Measurements from ENCODE around the gene ATG9A. TPM values are rescaled to one million over a fixed set of nuclear protein-coding genes. Genes with fewer than 3 reads are reported as not detected.

ATG9A gene
- total RNA-seq, result 10 to 100 TPM; 35.6 to 44.5 (median 37.0) TPM

GRCh38 chr2:219229305-219230058, at the start of gene ATG9A, which contains the start of gene ANKZF1:
TSS of gene ATG9A (minus strand) at chr2:219229636. CDS start at chr2:219228024, 1,612 bp downstream.
TSS of gene ANKZF1 (plus strand) at chr2:219229806. CDS start at chr2:219230258, 452 bp downstream.
- TF ChIP-seq POLR2AphosphoS5 (IDR thresholded peaks at IDR 0.05) (peak; percentile 70 to 94 (median 93)), POLR2A (IDR thresholded peaks at IDR 0.05) (peak; percentile 63), CTCF (IDR thresholded peaks at IDR 0.05) (no peak)
- DNase-seq (ENCODE audit: low spot score in 2 of 2), result peak; percentile 98 to 99
- peak within 1 kb of the TSS; percentile 60 to 97 (median 86) for H3K4me3 ChIP-seq
- no peaks in the 10 kb centered on the region for H3K9me3 ChIP-seq
- peak within 1 kb of the TSS; percentile 88 to 94 for H3K27ac ChIP-seq
- no peaks in the 10 kb centered on the region for H3K27me3 ChIP-seq
- peaks cover 5 to 25% of the 10 kb centered on the region in 2 donors for H3K4me1 ChIP-seq
- peaks cover 14% of the 10 kb centered on the region for H3K36me3 ChIP-seq
- intact Hi-C loops (cut with DNase I; ENCODE audit: low total_unique reads), result no loop called here

- H3K4me3 ChIP-seq, result peak overlapping the region; percentile 72 to 87 (median 84)
- peaks cover 13 to 16% of the 10 kb centered on the region in 2 donors for H3K4me1 ChIP-seq
- H3K9me3 ChIP-seq, result no peaks in the 10 kb centered on the region
- peak overlapping the region; percentile 98 for H3K27ac ChIP-seq
- DNase-seq (ENCODE audit: low spot score in 2 of 2), result no peak
- intact Hi-C loops (cut with DNase I; ENCODE audit: low total_unique reads), result loop anchor here (2.0 kb wide), 1 partner anchor 42 kb away; no protein-coding TSS in a partner anchor
- H3K27me3 ChIP-seq, result no peaks in the 10 kb centered on the region
- TF ChIP-seq POLR2A (IDR thresholded peaks at IDR 0.05) (no peak), POLR2AphosphoS5 (IDR thresholded peaks at IDR 0.05) (no peak), CTCF (IDR thresholded peaks at IDR 0.05) (no peak)
- H3K36me3 ChIP-seq, result no peaks in the 10 kb centered on the region
Measured at GRCh38 chr2:219278655-219279150, 49.3 kb upstream of the ATG9A start.

GRCh38 chr2:219277703-219278654, 48.5 kb upstream of the ATG9A start:
- Histone ChIP-seq H3K36me3 (no peaks in the 10 kb centered on the region), H3K4me1 (peaks cover 13 to 16% of the 10 kb centered on the region in 2 donors), H3K27ac (peak overlapping the region; percentile 98), H3K9me3 (no peaks in the 10 kb centered on the region), H3K4me3 (peak overlapping the region in 2 of 3 donors; percentile 13 to 87), H3K27me3 (no peaks in the 10 kb centered on the region)
- peak; percentile 88 to 98 (median 91) for TF ChIP-seq CTCF (IDR thresholded peaks at IDR 0.05)
- peak in 1 of 3 donors; percentile 37 for TF ChIP-seq POLR2AphosphoS5 (IDR thresholded peaks at IDR 0.05)
- no peak for TF ChIP-seq POLR2A (IDR thresholded peaks at IDR 0.05)
- intact Hi-C loops (cut with DNase I; ENCODE audit: low total_unique reads), result loop anchor here (2.0 kb wide), 1 partner anchor 41 kb away; no protein-coding TSS in a partner anchor
- DNase-seq (ENCODE audit: low spot score in 2 of 2), result peak; percentile 77 to 87

GRCh38 chr2:219274361-219274921, 45.0 kb upstream of the ATG9A start:
- Histone ChIP-seq H3K36me3 (no peaks in the 10 kb centered on the region), H3K4me1 (peaks cover 8 to 9% of the 10 kb centered on the region in 2 donors), H3K27ac (peak overlapping the region; percentile 98), H3K27me3 (no peaks in the 10 kb centered on the region), H3K4me3 (peak overlapping the region in 1 of 3 donors; percentile 44), H3K9me3 (no peaks in the 10 kb centered on the region)
- TF ChIP-seq POLR2A (IDR thresholded peaks at IDR 0.05), result no peak
- peak in 1 of 3 donors; percentile 32 for TF ChIP-seq POLR2AphosphoS5 (IDR thresholded peaks at IDR 0.05)
- peak in 1 of 2 donors; percentile 88 for DNase-seq (ENCODE audit: low spot score in 2 of 2)
- intact Hi-C loops (cut with DNase I; ENCODE audit: low total_unique reads), result no loop called here

GRCh38 chr2:219273937-219274336, 44.5 kb upstream of the ATG9A start:
- TF ChIP-seq POLR2A (IDR thresholded peaks at IDR 0.05) (no peak), POLR2AphosphoS5 (IDR thresholded peaks at IDR 0.05) (peak in 1 of 3 donors; percentile 46)

More at GRCh38 chr2:219273937-219274336, 44.5 kb upstream of the ATG9A start:
- peaks cover 8 to 9% of the 10 kb centered on the region in 2 donors for H3K4me1 ChIP-seq
- H3K27me3 ChIP-seq, result no peaks in the 10 kb centered on the region
- H3K4me3 ChIP-seq, result peak overlapping the region in 1 of 3 donors; percentile 44
- H3K36me3 ChIP-seq, result no peaks in the 10 kb centered on the region
- DNase-seq (ENCODE audit: low spot score in 2 of 2), result peak; percentile 74 to 91
- no peaks in the 10 kb centered on the region for H3K9me3 ChIP-seq
- intact Hi-C loops (cut with DNase I; ENCODE audit: low total_unique reads), result no loop called here
- peak overlapping the region; percentile 98 for H3K27ac ChIP-seq
